Activated T-helper 1 cell treated with Interleukin-2 at 50 U/mL for 16 hours (primary cell): Measurements from ENCODE around the gene FAM3C.

Experiments used
- DNase-seq: peaks from one replicate; pipeline ENCODE4 v3.0.0-alpha.2; 2020; ENCODE audit warnings: low read depth

Gene FAM3C

DNA sequence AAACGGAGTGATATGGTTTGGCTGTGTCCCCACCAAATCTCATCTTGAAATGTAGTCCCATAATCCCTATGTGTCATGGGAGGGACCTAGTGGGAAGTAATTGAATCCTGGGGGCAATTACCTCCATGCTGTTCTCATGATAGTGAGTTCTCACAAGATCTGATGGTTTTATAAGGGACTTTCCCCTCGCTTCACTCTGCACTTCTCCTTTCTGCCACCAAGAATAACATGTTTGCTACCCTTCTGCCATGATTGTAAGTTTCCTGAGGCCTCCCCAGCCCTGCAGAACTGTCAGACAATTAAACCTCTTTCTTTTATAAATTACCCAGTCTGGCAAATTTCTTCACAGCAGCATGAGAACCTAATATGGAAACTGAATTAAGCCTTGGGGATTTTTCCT lies 19.1 kb downstream of the FAM3C start:
- DNase-seq, result no peak

DNA sequence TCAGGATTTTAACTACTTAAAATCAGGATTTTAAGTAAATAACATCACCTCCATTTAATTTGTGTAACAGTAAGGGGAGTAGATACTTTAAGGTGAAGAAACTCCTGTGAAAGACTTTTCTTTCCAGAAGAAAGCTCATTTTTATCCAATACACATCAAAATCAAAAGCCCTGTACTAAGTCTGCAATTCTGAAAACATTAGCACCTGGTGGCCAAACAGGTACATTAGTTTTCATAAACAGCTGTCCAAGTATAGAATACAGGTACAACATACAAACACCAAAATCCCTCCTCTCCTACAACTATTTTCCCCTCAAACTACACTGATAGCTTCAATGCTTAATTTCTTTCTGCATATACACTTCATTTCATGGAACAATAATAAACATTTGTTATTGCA lies 22.9 kb downstream of the FAM3C start:
- no peak for DNase-seq

DNA sequence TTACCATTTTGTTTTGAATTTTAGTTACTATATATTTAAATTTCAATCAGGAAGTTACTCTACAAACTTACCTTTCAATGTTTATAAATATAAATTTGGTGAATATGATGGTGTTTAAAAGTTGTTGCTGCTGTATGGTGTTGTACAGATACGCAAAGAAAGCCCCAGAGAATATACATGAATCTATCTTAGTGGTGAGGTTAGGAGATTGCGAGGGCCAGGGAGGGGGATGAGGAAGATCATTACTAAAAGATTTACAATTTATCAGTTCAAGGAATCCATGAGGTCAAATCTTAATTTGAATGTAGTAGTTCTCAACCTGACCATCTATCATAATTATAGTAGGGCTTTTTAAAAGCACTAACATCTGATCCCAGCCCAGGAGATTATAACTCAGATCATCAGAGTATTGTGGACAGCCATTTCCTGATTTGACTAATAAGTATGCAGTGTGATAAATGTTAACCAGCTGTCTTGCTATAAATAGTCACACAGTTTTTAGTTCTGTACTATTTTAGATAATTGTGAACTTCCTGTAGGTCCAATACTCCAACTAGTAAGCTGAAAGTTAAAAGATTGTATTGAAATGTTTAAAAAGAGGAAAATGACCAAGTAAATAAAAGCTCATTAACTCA lies 23.6 kb downstream of the FAM3C start:
- DNase-seq, result no peak

DNA sequence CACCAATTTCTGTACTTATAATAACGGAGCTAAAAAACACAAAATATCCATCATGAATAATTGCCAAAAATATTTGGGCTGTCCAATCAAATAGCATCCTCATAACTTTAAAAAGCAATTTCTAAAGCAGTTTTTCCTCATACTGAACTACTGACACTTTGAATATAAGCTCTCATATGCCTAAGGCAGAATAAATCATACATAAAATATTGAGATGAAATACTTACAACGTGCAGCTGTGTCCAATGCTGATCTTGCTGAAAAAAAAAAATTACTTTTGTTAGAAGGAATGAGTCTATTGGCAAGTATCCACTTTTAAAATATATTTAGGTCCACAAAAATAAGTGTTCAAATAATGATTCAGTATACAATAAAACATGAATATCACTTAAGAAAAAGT lies 24.2 kb downstream of the FAM3C start:
- DNase-seq, result no peak

DNA sequence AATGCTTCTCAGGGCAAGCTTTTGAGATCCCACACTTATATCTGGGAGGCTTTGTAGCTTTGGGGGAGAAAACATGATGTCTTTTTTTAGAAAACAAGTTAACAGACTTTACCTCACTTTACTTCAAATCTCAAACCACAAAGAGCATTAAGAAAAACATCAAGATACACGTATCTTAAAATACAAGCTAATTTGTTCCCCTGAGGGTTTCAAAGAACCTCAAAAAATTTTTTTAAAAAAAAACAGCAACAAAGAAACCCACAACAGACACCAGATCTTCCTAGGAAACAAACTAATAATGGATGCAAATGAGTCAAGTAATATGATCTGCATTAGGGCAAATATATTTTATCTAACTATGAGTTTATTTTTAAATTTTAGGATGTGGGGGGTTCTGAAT lies 24.7 kb downstream of the FAM3C start:
- DNase-seq, result no peak

DNA sequence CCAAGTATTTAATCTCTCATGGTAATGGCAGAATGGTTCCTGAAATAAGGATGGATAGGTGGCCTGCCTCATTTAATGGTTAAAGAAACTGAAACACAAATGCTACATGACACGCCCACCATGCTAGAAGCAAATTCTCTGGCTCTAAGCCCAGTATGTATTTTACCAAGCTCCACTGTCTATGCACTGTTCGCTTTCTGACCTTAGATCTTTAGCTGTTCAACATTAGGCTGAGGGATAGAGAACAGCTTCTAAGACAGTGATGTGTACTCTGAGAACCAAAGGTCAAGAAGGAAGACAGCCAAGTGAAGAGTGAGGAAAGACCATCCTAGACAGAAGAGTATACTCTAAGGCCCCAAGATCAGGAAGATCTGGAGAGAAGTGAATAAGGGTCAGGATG lies 26.6 kb downstream of the FAM3C start:
- DNase-seq, result no peak

DNA sequence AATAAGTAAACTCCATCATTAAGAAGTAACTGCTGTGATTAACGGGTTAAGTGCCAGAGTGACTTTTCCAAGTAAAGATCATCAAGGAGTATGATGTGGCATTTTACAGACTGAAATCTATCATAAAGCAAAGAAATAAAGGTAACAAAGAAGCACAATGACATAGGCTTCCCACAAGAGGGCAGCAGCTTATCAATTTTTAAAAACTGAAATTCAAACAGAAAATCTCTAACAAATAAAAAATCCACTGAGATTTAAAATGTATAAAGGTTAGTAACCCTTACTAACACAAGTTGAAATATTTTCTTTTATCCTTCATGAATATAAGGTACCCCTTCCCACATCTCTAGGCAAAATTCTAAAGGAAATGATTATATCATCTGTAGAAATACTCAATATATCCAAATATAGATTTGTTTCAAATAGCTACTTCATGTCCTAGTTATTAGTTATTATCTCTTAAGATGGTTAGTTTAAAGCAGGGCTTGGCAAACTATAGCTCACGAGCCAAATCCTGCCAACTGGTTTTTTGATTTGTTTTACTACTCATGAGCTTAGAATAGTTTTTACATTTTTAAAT lies 29.2 kb downstream of the FAM3C start:
- DNase-seq, result no peak

DNA sequence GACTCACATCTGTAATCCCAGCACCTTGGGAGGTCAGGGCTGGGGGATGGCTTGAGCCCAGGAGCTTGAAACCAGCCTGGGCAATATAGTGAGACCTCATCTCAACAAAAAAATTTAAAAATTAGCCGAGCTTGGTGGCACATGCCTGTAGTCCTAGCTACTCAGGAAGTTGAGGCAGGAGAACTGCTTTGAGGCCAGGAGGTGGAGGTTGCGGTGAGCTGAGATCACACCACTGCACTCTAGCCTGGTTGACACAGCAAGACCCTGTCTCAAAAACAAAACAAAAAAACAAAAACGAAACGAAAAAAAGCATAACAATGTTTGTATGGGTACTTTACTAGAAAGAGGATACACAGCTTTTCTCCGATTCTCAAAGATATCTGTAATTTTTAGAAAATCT lies 35.5 kb downstream of the FAM3C start:
- DNase-seq, result no peak

DNA sequence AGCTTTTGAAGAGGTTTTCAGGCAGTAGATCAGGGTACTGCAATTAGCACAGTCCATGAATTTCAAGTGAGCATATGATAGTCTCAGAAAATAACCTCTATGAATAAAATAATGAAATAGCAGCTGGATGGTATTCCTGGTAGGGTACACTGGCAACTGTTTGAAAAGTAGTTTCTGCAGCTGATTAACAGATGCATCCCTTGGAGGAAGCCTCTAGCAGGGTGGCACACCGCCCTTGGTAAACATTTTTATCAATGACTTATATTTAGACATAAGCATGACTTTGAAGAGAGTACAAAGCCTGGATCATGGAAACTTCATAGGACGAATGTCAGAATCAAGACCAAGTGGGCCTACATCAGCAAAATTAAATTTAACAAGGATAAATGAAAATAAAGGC lies 40.5 kb downstream of the FAM3C start:
- DNase-seq, result no peak

DNA sequence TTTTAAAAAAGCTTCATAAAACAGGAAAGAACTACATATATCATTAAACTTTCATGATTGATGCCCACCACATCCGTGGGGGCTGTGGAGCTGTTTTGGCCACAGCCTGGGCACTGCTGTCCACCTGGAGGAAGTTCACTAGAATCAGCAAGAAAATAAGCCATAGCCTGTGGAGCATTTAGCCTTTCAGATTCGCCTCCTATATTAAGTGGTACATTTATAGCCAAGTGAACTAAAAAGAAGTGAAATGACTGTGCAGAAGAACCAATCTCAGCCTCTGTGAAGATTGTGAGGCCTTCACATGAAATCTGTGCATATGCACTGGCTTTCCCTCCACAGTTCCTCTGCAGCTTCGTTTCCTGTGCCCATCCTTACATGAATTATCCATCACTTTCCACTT lies 43.8 kb downstream of the FAM3C start:
- no peak for DNase-seq

DNA sequence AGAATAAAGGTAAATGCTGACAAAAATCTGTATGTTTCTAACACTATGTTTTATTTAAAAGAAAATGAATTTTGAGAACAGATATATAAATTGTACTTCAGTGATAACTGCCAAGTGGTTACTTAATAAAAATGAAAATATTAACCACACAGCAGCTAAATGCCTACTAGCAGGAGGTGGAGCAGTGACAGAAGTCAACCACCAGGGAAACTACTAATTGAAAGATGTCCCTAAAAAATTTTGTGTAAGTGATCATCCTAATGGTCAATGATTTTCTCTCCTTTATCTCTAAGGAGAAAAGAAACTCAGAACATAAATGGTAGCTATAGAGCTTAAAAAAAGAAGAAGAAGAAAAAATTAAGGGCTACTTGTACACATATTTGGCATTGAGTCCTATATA lies 44.4 kb downstream of the FAM3C start:
- no peak for DNase-seq

DNA sequence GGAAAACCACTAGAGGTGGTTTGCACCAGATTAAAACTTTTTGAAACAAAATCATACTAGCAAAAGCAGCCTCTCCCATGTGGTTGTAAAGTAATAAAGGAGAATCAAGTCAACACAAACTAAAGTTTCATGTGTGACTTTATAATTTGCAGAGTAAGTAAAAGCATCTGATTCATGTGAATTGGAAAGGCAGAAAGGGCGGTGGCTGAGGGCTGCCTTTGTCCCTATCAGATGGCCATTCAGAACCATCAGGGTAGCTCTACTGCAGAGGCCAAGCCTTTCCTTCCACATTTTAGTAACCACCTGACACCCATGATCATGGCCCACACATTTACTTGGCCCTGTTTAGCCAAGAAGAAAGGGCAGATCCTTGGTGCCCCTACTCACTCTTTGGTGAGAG lies 51.6 kb downstream of the FAM3C start:
- no peak for DNase-seq

DNA sequence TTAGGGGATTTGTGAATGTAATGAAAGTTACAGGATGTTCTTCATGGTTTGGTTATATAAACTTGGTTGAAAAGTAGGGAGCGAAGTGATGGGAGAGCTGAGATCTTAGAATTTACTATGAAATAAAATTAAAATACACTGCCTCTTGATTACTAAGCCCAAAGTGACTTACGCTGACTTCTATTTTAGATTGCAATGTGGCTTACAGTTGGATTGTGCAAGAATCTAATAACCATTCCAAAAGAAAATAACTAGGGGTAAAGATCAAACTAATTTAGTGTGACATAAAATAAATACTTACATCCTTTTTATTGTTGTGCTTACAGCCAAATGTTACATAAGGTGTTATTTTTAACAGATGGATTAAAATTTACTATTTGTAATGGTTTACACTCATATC lies 52.0 kb downstream of the FAM3C start:
- no peak for DNase-seq

DNA sequence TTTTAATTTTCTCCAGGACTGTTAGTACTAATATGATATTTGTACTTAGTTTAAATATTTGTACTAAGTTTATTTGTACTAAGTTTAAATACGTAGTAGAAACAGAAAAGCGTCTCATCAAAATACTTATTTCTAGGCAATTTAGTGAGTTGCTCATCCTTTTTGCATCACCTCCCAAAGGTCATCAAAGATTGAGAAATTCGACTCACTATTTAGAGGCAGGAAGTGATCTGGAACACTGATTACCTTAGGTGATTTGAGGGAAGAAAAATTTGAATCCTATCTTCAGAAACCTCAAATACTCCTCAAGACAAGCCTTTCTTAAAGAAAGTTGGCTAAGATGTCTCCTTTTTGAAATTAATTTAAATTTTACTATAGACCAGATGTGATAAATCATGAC lies 52.8 kb downstream of the FAM3C start:
- DNase-seq, result no peak

DNA sequence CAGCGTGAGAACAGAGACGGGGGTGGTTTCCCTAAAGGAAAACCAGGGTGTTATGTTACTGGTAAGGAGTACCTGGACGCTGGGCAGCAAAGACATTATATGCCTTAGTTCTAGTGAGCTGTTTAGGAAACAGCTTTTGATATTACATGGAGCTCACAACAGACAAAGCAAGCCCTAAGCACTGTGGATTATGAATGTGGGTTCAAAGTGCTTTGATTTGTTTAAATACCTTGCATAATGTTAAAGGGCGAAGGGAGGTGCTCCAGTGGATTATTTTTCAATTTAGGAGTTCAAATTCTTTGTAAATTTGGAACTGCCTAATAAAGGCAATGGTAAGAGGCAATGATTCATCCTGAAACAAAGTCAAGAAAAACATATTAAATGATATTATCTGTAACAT lies 53.5 kb downstream of the FAM3C start:
- DNase-seq, result no peak

DNA sequence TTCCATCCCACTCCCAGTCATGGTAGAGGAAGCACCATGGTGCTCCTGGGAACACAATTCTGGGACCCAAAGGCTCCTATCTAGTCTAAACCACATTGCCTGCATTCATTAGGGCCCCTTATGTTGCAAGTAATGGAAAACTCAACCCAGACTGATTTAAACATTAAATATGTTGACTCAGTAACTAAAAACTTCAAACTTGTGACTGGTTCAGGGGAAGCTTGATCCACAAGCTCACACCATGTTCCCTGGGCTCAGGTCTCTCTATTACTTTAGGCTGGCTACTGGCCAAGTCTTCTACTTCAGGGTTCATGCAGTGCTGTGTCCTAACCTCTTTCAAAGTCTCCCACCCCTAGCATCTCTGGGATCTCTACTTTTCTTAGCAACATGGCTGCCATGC lies 54.2 kb downstream of the FAM3C start:
- no peak for DNase-seq

DNA sequence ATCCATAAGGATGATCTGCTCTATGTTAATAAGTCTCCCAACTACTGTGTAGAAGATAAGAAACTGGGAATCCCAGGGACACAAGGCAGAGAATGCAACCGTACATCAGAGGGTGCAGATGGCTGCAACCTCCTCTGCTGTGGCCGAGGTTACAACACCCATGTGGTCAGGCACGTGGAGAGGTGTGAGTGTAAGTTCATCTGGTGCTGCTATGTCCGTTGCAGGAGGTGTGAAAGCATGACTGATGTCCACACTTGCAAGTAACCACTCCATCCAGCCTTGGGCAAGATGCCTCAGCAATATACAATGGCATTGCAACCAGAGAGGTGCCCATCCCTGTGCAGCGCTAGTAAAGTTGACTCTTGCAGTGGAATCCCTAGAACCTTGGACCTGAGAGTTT lies 57.0 kb downstream of the FAM3C start:
- no peak for DNase-seq

DNA sequence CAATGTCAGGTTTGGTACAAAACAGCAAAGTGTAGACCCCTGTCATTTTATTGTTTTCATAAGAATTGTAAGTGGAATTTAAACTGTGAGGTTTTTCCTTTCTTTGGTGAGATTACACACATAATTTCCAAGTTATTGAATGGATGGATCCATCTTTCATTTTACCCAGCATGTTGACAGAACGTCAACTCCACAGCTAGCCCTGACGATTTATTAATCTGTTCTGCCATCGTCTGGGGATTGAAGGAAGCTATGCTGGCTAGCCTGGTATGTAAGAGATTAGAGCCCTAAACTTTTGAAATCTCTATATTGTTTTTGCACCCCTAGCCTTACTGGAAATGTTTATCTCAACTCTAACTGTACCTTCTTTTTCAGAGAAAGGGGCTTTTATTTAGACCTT lies 58.7 kb downstream of the FAM3C start:
- DNase-seq, result no peak

DNA sequence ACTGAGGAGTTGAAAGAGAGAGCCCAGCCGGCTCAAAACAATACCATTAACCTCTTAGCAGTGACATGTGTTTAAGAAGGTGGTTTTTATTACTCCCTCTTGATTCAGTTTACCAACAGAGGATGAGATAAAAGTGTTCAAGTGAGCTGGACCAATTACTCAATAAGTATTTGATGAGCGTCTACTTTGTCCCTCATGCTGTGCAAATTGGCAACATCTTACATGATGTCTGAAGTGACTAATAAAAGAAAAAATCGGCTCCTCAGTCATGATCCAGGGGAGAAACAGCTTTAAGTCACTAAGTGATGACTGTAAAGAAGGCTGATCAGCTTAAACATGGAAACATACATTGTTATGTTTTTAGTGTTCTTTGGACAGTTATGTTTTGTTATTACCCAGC lies 59.5 kb downstream of the FAM3C start:
- DNase-seq, result no peak

DNA sequence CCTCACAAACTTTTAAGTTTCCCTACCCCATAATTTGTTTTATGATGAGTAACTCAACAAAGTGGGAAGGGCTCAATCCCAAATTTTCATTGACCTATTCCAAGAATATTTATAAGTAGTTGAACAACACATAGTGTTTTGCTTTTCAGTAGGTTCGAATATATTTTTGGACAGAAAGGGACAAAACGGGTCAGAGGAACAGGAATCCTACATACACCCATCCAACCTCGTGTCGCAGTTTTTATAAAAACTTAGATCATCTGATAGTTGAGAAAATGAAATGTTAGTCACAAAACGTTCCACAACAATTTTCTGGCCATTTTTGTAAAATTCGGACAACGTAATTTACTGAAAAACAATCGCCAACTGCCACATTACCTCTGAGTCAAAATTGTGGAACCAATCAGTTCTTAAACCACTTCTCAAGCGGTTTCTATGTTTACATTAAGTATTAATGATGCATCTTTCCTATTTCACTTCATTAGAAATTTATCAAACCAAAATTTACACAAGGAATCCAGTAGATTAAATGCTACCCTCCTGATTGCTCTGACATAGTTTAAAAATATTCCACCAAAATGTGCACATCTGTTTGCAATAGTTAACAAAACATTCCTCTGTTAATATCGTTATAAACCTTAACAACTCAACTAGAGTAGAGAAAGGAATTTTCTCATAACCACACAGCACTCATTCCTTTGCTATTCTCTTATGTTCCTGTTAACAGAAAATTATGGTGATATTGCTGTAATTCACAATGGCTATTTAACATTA lies 61.0 kb downstream of the FAM3C start:
- DNase-seq, result no peak

DNA sequence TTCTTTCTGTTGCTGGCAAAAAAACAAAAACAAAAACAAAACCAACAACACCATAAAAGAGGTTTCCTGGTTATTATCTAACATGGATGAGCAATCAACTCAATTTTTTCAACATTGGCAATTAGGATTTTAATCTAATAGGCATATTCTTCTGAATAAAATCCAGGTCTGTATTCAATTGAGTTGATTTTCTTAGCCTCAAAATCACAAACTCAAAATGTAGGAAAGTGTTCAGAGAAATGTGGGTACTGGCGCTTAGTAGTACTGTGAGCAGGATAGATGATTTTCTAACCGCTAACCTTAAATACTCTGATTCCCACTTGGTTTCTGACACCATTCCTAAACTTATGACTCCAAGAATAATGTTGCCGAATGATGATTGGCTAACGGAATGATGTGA lies 61.7 kb downstream of the FAM3C start:
- DNase-seq, result no peak

DNA sequence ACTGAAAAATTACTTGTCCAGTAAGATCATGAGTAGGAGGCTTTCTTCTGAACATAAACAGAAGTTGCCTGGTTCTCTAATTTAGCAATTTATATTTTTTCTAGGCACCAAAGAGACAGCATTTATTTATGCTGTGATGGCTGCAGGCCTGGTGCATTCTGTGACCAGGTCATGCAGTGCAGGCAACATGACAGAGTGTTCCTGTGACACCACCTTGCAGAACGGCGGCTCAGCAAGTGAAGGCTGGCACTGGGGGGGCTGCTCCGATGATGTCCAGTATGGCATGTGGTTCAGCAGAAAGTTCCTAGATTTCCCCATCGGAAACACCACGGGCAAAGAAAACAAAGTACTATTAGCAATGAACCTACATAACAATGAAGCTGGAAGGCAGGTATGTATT lies 64.5 kb downstream of the FAM3C start:
- DNase-seq, result no peak

DNA sequence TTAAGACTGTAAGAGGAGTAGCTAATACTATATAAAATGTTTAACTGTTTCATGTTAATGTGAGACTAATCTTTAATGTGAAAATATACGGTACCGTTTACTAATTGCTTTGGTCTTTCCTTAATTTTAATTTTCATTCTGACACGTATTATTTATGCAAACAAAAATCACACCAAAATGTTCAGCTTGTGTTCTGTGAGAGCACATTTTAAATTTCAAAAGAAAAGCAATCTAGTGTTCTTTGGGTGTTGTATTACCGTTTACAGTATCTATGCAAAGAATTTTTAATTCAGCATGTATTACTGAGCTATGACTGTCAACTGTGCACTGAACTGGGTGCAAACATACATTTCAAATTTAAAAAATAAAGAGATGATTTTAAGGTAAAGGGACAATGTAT lies 65.1 kb downstream of the FAM3C start:
- no peak for DNase-seq
